Esophagus squamous epithelium (tissue), 4 donors: ENCODE data around the gene EGFL6.

Source experiments
- CTCF ChIP-seq, 6 experiments: fragments of 450-650 bp in 4 of 6; fragments of 200-600 bp in 2 of 6; sonication (generic) in 2 of 6; IDR thresholded peaks; one replicate each; pipeline ENCODE4 v1.5.1; 2016 to 2019; ENCODE audit warnings: antibody characterized with exemption in 6 of 6, mild to moderate bottlenecking in 4 of 6, moderate library complexity in 4 of 6
- POLR2A ChIP-seq, 4 donors: fragments of 450-650 bp; IDR thresholded peaks; one replicate each; pipeline ENCODE4 v1.6.1; 2017; ENCODE audit warnings: antibody characterized with exemption in 4 of 4, mild to moderate bottlenecking in 4 of 4, moderate library complexity in 3 of 4

GRCh38 chrX:13673016-13673415 is 103.6 kb downstream of the EGFL6 start:
- TF ChIP-seq CTCF (IDR thresholded peaks at IDR 0.05) (no peak), POLR2A (IDR thresholded peaks at IDR 0.05) (no peak)
